GM21381 (cell line): ENCODE data around the gene SLC25A48.

Experiments
- ATAC-seq: cut with Tn5 transposase; IDR thresholded peaks from one replicate; pipeline ENCODE4 v1.9.1; 2021; ENCODE audit warnings: mild to moderate bottlenecking, moderate library complexity; ENCODE audit not compliant: unreplicated experiment

Gene SLC25A48, protein sequence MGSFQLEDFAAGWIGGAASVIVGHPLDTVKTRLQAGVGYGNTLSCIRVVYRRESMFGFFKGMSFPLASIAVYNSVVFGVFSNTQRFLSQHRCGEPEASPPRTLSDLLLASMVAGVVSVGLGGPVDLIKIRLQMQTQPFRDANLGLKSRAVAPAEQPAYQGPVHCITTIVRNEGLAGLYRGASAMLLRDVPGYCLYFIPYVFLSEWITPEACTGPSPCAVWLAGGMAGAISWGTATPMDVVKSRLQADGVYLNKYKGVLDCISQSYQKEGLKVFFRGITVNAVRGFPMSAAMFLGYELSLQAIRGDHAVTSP

DNA sequence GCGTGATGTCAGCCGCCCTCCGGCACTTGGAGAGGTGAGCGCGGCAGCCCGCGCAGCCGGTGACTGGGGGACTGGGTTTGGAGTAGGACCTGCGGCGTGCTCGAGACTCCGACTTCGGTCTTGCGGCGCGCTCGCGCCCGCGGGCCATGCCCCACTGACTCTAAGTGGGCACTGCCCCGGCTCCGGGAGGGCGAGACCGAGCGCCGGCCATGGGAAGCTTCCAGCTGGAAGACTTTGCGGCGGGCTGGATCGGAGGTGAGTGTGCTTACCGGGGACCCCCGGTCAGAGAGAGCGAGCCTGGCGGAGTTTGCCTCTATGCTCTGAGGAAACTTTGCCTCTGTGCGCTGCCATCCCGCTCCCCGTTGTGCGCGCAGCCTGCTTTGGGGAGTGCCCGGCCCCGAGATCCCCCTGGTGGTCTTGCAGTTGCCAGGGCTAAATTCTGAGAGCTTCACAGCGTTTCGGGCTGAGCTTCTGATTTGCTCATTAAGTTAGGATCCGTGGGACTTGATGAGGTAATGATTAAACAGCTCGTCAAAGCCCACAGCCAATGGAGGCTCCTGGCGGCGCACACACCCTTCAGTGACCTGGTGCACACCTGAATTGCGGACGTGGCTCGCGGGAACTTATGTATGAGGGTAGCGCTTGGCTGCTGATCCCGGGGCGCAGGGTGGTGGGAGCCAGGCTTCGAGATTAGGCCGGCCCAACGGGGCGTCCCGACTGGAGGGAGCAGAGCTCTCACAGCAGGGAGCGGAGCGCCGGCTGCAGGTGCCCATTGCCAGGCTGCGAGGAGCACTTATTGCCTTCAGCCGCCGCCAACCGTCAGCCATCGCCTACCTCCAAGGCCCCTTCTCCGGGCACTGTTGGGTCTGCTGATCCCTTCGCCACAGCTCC lies at the start of gene SLC25A48:
Gene SLC25A48, plus strand, starts transcription at position 25 of the 891 bp plus-strand sequence. Its CDS starts 185 bp downstream, at position 210.
- ATAC-seq: no peak

DNA sequence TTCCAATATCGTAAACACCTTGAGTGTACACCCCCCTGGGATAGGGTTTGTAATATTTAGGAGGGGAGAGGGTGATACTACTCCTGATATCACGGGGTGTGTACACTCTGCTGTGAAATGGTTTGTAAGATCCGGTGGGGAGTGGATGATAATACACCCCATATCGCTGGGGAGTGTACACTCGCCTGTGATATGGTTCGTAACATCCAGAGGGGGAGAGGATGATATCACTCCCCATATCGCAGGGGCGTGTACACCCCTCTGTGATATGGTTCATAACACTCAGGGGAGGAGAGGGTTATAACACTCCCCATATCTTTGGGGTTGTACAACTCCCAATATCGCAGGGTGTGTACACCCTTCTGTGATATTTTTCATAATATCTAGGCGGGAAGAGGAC lies 33.8 kb upstream of the SLC25A48 start:
- no peak for ATAC-seq

DNA sequence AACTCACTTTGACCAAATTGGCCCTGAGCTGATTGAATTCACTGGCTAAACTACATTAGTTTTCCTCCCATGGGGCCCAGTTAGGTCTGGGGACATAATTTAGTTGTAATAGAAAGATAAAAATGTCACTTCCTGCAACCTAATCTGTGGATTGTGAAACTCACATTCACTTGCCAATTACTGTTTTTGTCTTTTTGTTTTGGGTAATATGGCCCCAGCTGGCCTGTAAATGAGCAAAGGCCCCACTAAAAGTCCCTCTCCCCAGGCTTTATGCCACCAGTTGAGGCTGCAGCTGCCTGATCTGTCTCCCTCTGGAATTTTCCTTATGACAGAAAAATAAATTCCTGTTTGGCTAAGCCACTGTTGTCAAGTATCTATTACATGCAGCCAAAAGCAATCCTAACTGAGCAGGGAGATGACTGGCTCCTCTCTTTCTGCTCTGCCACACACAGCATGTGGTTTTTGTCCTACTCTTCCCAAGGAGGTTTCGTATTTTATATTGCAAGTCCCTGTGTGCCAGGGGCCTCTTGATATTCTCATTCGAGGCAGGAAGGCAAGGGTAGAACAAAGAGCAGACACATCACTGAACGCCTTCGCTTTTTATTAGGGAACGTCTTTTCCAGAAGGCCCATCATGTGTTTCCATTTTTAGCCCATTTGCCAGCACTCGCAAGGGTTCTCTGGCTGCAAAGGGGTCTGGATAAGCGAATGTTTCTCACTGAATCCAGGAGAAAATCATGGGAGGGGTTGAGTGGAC lies 24.1 kb upstream of the SLC25A48 start:
- ATAC-seq: no peak

DNA sequence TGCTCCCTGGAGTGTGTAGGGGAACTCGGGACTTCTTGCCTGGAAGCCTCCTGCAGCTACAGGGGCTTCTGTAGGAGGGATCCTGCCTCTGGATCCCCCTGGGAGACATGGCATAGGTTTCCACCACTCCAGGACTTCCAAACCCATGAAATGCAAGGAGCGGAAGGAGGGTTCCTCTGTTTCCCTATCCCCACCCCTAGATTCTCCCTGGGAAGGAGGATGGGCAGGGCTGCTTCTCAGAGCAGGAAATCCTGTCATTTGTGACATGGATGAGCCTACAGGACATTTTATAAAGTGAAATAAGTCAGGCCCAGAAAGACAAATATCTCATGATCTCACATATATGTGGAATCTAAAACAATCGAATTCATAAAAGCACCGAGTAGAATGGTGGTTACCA lies 23.5 kb upstream of the SLC25A48 start:
- ATAC-seq: no peak

DNA sequence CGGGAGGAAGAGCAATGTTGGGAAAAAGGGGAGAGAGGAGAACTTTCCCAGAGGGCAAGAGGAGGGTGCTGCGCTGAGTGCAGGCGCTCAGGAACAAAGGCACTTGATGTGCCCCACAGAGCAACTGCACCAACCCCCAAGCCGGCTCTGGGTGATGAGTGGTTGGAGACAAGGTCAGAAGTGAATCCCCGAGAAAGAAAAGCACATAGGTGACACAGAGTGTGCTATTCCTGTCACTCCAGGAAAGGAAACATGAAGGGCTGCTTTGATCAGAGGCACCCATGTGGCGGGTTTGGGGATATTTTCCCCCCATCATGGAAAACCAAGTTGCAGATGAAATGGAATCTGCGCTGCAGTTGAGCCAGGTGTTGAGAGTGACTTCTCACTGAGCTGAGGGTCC lies 20.7 kb upstream of the SLC25A48 start:
- ATAC-seq: no peak

DNA sequence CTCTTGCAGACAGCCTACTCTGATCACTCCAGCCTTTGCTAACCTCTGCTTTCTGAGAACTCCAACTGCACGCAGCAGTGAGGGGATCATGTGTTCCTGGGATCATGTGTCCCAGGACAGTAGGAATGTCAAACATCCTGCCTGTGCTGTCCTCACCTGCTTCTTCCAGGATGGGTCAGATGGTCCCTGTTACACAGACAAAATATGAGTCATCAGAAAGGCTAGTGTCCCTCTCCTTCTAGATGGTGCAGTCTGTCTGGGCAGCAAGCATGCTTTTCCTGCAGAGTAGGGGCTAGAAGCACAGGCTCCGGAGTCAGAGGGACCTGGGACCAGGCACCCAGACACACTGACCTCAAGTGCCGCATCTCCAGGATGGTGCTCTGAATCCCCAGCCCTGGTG lies 20.1 kb upstream of the SLC25A48 start:
- no peak for ATAC-seq

DNA sequence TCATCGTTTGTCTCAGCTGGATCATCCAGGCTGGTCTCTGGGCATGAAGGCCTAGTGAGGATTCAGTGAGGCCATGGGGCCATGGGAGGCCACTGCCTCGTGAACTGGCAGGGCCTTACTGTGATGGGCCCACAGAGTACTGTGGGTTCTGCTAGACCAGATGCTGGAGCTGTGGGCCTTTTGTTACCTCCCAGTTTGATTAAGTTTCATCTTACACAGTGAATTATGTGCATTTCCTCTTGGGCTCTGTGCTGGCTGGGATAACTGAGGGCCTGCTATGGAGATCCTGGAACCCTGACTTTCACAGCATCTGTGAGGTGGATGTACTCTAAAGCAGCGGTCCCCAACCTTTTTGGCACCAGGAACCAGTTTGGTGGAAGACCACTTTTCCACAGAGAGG lies 19.7 kb upstream of the SLC25A48 start:
- ATAC-seq: no peak

DNA sequence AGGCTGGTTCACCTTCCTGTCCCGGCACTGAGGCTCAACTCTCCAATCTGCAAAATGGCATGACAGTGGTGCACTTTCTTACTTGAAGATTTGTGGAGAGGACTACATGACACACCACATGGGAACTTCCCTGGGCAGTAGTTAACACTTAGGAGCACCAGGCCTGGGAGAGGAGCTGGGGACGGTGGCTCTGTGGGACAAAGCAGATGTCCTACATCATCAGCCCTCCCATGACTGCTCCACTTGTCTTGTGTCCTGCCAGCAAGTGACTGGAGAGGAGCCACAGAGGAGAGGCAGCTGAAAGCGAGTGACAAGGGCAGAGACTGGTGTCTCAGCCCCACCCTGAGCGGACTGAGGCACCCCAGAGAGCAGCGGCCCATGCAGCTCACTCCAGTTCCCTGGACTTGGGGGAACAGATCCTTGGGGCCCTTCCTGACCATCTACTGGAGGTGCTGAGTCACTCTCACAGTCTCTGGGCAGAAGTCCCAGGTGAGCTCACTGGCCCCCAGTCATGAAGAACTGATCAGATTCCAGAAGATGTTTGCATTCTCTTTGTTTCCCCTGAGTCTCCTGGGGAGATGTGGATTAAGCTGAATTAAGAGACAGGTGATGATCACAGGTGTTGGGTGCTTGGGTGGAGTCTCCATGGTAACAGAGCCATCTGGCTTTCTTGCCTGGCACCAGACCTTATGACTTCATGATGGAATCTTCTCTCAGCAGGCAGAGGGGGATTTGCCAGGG lies 13.2 kb upstream of the SLC25A48 start:
- no peak for ATAC-seq

DNA sequence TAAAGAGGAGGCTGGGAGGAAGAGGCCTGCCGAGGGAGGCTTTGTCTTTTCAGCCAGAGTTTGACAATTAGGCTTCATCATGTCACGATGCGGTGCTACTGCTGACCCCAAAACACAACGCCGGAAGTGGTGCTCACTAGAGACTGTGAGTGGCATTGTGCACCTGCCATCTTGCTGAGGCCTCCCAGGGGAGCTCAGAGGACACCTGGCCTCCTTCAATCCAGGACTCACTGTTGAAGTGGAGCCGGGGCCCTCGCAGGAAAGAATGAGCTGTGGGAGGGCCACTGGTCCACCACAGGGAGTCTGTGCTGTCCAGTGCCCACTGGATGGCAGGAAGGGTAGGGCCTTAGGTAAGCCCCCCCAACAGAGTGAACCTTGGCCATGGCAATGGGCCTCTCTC lies 12.7 kb upstream of the SLC25A48 start:
- ATAC-seq: no peak

DNA sequence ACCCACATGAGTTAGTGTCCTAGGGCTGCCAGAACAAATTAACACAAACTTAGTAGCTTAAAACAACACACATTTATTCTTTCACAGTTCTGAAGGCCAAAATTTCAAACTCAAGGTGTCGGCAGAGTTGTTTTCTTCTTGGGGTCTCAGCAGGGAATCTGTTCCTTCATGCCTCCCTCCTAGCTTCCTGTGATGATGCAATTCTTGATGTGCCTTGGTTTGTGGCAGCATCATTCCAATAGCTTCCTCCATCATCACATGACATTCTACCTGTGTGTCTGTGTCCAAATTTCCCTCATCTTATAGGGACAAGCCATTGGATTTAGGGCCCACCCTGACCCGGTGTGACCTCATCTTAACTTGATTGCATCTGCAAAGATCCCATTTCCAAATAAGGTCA lies 12.2 kb upstream of the SLC25A48 start:
- no peak for ATAC-seq

DNA sequence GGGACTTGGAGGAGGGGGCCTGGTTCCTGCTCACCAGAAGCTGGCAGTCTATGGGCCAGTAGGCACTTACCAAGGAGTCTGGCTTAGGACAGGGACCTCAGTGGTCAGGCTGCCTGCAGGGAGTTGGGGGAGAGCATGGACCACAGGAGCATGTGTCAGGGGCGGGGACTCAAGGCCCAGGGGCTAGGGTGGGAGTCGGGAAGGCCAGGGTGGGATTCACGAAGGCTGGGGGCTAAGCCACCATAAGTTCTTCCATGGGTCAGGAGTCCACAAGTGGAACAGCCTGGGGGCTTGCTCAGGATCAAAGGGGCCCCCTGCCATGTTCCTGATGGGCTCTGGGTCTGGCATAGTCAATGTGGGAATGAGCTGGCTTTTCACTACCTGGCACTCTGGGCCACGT lies 11.5 kb upstream of the SLC25A48 start:
- no peak for ATAC-seq

DNA sequence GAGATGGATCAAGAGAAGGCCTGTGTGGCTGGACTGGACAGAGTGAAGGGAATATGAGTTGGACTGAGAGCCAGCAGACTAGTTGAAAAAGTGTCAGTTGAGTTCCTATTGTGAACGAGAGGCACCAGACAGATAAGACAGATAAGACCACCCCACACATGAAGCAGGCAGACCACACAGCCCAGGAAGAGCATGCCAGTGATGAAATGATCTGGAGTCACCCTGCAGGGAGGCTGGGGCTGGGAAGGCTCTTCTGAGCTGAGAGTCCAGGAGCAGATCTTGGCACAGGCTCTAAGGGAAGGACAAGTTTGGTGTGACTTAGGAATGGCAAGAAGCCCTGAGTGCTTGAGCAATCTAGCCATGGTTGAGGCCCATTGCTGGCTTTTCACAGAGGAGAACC lies 10.6 kb upstream of the SLC25A48 start:
- no peak for ATAC-seq

DNA sequence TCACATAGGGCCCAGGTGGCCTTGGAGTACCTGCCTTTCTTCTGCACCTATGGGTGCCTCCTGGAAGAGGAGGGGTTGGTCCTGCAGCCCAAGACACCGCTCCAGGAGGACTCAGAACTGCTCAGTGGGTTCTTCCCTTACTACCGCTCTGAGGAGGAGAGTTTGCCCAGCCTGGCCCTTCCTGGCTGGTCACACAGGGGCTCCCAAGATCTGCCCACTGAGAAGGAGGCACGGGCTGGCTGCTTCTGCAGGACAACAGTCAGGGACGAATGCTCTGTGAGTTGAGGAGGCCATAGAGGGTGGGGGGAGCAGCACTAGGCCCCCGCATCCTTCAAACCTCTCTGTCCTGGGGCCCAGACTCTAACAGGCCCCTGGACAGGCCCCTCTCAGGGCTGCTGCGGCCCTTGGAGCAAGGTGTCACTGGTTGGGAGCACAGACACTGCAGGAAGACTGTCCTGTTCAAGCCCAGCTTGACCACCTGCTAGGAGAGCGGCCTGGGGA lies 9.9 kb upstream of the SLC25A48 start:
- no peak for ATAC-seq

DNA sequence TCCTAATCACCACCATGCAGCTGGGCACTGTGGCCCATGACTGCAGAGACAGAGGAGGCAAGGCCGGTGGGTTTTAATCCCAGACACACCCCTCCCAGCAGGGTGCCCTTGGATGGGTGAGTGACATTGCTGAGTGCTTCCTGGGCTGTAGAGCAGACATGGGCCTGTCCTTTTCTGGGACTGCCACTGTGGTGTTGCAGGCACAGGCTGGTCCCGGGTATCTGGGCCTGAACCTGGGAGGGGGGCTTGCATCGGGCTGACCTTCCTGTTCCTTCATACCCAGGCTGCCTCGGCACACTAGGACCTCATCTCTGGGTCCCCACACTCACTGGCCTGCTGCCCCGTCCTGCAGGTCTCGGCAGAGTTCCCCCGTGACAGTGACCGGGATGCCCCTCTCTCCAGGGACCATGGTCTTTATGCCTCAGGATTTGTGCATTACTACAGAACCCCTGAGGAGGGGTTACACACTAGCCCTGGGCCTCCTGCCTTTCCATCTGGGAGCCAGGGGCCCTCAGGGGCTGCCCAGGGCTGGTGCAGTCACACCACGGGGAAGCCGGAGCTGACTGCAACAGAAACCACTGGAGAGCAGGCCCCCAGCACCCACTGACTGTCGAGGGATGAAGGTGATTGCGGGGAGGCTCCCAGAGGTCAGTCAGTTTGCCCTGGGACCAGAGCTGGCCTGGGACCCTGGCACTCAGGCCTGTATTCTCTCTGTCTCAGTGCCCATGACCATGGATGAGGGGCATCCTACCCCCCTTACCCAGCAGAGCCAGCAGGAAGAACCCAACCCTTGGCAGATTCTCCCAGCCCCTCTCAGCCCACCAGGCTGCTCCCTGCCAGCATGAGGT lies 8.9 kb upstream of the SLC25A48 start:
- no peak for ATAC-seq

DNA sequence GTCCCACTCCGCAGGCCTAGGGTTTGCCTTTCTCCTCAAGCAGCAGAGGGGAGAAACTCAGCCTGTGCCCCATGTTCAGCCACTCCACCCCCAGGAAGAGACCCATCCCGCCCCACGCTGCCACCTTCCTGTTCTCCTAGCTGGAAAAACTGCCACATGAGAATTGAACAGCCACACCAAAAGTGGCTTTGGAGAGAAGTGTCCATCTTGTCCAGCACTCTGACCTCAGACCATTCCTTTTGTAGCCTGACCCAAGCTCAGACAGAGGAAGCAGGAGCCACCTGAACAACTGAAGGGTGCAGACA lies 8.3 kb upstream of the SLC25A48 start:
- no peak for ATAC-seq

DNA sequence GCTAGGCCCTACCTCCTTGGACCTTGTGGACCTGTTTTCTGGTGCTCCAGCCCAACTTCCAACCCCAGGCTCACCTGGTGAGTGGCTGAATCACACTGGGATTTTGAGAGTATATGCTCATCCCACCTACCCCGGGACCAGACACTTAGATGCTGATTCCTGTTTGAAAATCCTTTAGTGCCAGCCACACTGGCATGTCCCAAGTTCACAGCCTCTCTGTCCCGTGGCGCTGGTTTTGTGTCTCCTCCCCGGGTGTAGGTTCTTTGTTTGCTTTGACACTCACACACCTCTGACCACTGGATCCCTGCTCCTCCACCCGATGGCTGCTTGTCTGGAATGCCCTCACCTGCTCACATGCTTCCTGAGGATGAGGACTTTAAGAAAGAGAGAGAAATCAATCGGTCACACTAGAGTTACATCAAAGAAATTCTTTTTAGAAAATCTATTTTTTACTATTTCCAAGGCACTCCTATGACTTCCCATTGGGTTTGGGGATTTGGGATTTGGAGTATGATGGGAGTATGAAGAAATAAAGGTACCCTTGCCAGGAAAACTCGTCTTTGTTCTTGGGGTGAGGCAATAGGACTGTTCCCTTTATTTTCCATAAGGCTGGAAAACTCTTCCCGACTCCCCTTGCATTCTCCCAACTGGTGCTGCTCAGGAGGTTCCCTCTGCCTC lies 7.3 kb upstream of the SLC25A48 start:
- no peak for ATAC-seq

DNA sequence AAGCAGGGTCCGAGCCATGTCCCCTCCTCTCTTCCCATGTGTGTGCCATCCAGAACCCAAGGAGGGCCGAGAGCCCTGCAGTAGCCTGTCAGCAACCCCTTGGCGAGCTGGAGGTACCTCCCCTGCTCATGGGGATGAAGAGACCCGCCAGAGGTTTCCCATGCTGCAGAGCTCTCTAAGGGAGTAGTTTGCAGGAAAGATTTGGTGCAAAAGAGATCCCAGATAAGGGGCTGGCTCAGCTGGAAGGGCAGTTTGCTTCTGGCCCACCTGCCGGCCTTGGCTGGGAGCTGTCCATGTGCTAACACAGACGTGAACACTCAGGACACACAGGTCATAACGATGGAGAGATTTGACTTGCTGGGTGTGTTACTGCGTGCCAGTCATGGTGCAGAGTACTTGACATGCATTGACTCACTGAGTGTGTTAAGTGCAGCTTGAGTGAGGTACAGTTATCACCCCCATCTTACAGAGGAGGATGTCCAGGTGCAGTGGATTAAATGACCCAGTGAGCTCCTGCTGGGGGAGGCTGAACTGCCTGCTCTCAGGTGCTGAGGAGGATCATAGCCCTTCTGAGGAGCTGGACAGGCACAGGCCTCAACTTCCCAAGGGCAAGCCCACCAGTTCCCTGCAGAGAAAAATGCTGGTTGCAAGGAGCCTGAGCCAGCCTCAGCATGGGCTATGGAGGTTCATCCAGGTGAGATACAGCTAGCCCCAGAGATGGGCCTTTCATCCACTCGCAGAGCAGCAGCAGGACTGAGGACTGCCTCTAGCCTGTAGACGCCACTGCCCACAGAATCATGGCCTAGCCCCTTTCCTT lies 6.3 kb upstream of the SLC25A48 start:
- no peak for ATAC-seq

DNA sequence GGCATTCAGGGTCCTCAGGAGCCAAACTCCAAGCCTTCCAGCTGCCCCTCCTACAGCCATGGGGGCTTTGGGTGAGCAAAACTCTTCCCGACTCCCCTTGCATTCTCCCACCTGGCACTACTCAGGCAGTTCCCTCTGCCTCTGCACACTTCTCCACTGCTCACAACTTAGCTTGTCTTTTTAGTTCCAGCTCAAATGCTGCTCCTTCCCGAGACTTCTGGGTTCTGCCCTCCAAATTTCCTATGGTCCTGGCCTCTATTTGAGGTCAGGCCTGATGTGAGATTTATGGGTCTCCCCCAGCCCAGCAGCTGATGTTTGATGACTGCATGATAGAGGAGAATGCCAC lies 5.7 kb upstream of the SLC25A48 start:
- no peak for ATAC-seq

DNA sequence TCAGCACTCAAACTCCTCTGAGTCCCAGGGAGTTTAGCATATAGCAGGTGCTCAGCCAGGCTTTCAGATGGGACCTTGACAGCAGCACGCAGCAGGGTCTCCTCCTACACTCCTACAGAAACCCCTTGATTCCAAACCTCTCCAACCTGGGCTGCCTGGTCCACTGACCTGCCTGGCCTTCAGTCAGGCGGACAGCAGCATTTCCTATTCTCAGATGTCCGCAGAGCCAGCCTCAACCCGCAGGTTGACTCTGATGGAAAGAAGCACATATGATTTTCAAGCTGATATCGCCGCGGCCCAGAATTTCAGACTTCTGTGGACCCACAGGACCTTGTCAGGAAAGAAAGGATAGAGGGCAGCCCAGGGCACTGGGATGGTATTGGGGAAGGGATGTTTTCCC lies 5.3 kb upstream of the SLC25A48 start:
- ATAC-seq: no peak
